ENCODE data around the gene FOSL2.
A peak's percentile ranks its signal among the peaks of the same experiment; 100 is the strongest.

FOSL2 gene

DNA sequence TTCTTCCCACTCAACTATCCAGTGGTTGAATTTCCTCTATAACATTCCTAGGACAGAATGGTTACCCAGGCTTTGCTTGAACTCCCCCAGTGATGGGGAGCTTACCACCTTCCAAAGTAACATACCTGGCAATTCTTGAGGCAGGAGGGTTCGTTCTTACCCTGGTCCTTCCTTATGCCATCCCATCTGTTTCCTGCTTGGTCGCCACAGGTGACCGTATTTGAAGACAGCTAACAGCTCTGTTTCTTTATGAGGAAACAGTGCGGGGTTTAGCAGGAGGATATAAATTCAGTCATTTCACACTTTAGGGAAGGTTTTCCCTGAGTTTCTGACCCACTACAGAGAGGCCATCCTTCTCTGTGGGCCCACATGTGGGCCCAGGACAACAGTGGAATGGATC, 42.6 kb downstream of the FOSL2 start:
- DNase-seq, result no peak

DNA sequence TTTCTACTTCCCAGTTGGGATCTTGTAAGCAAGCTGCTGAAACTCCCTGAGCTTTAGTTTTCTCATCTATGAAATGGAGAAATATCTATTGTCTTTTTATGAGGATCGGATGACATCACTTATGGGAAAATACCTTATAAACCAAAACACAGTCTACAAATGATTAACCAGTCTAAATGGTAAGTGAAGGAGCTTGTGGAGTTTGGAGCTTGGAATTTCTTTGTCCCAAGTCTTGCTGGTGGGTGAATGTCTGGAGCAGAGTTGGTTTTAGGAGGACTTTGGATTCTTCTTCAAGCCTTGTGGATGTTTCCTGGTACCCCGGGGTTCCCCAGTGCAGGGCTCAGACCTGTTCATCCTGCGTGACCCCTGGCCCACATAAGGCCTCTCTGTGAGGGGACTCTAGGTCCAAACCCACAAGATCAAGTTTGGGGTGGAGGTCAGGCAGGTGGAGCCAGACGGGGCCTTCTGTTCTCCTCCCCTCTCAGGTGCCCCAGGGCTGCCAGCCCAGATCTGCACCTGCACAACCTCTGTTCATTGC, 43.2 kb downstream of the FOSL2 start:
- no peak for DNase-seq

DNA sequence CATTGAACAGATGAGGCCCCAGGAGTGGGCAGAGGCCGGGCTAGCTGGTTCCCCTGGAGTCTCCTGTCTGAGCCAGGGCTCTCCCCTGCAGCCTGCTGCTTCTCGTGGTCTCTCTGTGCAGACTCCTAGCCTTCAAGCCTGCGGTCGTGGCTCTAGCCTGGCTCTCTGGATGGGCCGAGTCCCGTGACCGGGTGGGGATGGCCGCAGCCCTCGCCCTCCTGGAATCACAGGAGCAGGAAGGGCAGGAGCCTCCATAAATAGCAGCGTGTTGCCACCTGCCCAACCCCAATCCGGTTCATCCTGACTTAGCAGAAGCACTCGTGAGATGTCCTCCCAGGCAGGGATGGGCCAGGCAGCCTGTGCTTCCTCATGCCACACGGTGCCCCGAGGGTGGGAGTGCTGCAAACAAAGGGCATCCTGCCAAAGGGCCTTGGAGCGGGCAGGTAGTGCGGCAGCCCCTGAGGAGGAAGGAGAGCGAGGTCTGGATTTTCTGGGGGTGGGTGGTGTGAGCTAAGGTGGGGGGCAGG, 43.9 kb downstream of the FOSL2 start:
- DNase-seq, result no peak

DNA sequence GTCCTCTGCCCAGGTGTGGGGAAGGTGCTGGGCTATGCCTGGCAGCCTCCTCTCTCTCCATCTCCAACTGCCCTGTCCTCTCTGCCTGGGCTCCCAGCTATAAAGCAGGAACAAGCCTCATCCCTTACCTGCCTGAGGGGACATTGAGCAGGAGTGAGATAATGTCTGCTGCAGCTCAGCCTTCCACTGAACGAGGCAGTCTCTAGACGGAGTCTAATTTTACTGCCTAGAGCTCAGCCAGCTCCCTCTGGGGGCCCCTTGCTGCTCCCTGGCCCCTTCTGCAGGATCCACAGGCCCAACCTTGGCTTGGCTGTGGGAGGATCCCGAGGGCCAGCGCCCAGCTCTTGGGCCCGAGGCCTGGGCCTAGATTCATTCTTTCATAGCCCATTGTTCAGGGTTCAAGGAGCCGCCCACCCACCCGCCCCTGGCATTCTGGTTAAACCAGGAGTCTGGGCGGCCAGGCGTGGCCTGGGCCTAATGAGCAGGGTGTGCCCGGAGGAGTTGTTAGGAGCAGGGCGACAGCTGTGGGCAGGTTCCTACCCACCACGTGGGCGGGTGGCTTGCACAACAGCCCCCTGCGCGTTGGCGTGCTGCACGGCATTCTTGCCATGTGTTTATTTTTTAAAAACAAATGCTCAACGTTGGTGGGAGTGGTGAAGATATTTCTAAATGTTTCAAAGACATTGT, 44.6 kb downstream of the FOSL2 start:
- DNase-seq, result no peak

DNA sequence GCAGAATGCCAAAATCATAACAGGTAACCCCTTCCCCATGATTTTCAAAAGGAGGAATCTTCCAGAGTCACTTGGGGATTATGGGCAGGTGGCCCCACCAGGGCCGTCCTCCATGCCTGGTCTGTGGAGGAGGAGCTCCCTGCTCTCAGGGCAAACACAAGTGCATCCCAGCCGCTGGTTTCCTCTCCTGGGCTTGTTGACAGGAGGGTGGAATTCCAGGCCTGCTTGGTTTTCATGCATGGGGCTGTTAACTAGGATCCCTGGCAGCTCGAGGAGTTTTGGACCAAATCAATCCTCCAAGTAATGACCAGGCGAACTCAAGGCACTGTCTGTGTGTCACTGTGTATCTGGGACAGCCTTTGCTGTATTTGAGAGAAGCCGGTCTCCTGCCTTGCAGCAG, 45.3 kb downstream of the FOSL2 start:
- DNase-seq, result no peak

DNA sequence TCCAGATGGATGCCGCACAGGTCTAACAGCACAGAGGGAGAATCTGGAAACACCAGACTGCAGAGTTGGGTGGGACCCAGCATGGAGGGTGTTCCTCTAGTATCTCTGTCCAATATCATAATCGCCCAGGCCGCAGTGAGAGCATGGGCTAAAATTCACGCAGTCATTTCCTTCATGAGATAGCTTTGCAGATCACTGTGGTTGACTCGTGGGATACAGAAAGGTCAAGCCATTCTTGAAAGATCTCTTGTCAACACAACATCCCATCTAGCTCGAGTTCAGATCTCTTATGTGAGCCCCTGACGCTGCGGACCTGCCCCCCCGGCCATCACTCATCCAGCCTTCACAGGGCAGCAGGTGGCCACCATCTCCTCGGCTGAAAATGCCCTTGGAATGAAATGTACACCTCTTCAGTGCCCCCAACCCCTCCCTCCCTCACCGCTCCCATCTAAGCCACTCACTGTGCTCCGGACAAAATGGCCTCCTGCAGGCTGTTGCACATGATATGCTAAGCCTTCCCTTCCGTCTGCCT, 45.9 kb downstream of the FOSL2 start:
- DNase-seq, result no peak

DNA sequence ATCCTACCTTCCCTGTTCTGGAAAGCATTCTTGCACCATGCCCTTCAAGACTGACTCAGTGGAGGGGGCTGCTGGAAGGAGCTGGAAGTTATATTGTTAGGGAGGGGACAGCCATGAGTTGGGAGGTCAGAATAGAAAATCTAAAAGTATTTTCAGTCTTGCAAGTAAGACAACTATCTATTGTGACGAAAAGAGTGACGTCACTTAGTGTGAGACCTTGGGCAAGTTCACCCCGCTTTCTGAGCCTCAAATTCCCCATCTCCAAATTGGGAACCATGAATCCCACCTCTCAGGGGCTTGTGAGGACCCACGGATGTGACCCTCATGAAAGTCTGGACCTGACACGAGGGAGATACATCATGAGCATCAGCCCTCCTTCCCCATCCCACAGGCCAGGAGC, 46.5 kb downstream of the FOSL2 start:
- DNase-seq, result no peak

DNA sequence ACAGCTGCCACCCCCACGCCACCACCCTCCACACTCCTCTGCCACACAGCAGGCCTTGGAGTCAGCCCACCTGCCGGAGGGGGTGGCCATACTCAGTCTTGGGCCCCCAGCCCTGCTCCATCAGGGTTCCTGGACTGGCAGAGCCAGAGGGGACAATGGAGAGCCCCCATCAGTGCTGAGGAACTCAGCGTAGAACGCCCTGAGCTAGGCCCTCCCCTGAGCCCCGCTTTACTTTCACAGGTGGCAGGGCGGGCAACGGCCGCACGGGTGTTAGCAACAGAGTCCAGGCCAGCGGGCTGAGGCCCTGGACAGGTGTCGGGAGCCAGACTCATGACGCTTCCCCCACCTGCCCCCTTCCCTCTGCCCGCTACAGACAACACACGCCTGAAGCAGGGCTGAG, 47.1 kb downstream of the FOSL2 start:
- DNase-seq, result no peak

DNA sequence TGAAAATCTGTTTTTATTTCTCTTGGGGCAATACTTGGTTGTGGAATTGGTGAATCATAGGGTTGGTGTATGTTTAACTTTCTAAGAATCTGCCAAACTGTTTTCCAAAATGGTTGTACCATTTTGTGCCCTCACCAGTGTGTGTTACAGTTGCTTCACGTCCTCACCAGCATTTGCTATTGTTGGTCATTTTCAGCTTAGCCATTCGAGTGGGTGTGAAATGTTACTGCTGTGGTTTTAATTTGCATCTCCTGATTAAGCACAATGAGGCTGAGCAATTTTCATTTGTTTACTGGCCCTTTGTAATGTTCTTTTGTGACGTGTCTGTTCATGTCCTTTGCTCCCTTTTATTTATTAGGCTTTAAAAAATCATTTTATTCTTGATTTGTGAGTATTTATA, 49.7 kb downstream of the FOSL2 start:
- no peak for DNase-seq

DNA sequence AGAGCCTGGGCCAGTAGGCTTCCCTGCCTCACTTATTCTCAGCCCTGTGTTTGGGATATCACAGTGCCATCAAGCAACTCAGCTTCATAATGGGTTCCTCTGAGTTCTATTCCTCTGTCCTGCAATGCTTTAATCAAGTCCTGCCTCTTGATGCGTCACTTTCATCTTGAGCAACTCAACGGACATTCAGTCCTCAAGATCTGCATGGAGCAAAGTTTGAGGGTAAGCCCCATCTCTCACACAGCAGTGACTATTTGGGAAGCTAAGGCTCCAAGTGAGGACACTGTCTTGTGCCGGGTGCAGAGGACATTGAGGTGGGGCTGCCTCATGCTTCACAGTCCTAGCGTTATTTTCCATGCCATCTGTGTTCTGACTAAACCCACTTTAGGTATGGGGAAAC, 52.3 kb downstream of the FOSL2 start:
- DNase-seq, result no peak

DNA sequence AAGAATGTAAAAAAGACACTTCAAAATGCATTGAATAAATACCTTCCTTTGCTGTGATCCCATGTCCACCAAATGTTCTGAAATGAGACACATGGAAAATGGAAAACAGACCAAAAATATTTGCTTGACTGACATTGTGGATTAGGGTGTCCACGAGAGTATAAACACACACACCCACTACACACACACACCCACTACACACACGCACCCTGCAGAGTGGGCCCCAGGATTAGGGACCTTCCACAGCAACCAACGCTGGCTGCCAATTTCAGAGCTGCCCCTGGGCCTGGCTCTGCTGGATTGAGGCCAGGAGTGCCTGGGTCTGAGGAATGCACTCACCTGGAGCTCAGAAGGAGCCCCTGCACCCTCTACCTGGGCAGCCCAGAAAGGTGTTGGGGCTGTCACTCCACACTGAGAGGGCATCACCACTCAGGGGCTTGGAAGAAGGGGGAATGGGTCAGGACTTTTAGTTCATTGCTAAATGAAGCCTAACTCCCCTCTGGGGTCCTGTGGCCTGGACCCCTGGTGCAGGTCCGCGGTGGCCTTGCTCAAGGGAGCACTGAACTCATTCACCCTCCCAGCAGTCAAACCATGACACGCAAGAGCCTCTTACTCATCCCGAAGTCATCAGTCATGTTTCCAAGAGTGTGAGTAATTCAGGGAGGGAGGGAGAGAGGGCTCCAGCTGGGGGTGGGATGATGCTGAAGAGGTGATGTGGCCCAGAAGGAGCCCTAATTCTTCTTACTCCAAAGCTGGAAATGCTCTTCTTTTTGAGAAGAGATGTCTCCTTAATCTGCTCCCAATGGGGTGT, 53.0 kb downstream of the FOSL2 start:
- peak; percentile 80 for DNase-seq

DNA sequence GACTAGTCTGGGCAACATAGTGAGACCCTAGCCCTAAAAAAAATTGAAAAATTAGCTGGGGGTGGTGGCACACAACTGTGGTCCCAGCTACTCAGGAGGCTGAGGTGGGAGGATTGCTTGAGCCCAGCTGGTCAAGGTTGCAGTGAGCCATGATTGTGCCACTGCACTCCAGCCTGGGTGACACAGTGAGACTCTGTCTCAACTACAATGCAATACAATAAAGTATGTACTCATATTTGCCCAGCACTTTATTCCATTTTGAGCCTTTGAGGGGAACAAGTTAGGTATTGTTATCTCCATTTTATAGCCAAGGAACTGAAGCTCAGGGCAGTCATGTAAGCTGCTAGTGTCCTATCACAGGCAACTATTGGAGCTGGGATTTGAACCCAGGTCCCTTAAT, 53.9 kb downstream of the FOSL2 start:
- no peak for DNase-seq

DNA sequence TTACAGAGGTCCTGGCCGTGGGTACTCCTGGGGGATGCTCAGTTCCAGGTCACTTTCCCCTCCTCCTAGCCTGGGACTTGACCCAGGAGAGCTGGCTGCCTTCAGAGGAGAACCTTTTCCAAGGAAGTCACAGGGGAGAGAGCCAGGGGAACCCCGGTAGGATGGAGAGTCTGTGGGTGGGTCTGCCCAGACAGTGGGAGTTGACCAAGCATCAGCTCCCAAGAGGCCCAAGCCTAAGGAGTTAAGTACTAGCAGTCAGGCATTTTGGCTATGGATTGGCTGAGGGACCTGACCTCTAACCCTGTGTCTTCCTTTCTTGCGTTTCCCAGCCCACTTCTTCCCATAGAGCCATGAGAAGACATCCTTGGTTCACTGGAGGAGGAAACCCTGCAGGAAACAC, 54.4 kb downstream of the FOSL2 start:
- DNase-seq, result no peak

DNA sequence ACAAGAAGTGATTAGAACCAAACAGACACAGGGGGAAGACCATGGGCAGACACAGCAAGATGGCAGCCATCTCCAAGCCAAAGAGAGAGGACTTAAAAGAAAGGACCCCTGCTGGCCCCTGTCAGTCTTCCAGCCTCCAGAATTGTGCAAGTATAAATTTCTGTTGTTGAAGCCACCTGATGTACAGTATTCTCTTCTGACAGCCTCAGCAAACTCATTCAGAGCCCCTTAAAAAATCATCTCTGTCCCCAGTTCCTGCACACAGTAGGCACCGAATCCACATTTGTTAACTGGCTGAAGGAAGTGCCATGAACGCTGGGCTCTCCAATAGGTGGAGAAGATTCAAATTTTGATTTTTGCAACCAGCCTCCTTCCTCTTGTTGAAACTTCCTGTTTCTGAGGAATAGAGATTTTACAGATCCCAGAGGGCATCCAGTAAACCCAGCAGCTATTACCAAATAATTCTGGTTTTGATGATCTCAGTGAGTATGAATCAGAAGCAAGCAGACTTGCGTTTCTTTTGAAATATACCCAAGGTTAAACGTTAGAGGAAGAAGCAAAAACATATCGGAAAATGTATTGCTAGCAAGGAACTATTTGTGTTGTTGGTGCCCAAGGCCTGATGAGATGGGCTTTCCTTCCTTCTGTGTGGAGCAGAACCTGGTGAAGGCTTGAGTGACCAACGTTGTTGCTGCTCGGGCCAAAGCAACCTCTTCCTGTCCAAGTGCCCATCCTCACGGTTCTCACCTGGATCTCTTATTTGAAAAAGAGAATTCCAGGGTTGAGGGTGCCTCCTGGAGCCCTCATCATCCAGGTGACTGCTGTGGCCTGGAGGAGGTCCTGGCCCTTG, 55.5 kb downstream of the FOSL2 start:
- DNase-seq, result peak; percentile 61

DNA sequence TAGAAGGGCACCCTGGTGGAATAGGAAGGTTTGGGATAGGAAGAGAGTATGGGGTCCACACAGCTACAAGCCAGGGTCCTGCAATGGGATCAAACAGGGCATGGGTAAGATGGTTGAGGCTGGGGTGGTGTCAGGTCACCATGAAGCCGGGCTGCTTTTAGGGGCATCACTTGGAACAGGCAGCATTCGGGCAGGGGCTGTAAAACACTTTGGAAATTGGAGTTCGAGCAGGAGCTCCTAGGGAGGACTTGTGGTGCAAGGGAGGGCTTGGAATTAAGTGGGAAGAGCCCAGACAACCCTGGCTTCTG, 56.1 kb downstream of the FOSL2 start:
- DNase-seq, result no peak

DNA sequence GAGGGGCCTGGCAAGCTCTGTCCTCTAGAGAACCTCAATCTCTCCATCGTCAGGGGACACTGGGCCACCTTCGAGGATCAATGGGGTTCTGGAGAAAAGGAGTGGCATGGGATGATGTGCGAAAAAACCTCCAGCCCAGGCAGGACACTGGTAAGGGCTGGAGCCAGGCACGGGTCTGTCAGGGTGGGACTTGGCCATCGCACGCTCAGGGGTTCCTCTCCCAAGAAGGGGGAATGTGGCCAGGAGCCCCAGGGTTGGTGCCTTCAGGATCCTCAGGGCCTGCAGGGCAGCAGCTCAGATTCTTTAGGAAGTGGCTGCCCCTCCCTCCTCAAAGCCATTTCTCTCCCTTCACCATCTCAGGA, 56.4 kb downstream of the FOSL2 start:
- no peak for DNase-seq

DNA sequence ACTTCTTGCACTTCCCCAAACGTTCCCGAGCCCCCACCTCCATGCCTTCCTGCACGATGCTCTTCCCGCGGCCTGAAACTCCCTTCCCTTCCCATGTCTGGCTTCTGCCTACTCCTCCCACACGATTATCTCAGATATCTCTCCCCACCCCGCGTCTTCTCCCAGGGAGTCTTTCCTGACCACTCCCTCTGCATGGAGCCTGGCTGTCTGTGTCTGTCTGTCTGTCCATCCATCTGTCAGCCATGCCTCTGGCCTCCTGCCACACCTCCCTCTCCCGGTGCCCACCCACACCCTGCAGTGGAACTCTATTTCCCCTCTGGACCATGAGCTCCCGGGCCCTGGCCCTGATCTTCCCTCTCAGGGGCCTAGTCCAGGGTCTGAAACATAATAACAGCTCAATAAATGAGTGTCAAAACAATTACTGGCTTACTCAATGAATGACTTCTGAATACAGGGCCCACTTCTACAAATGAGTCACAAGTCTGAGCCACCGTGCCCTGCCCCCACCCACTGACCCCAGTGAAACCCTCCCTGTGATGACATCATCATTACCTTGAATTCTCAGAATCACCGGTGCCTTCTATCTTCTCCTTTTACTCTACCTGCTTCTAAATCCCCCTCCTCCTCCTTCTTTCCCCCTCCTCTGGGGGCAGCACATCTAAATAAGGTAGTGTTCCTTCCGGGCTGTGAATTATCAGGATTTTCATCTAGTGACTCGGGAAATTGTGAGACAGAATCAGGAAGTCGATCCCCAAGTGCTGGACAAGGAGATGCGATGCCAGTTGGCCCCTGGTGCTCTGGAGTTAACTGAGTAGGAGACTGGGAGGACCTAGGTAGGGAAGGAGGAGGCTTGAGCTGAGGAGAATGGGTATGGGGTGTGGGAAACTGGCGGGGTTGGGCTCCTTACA, 57.1 kb downstream of the FOSL2 start:
- peak; percentile 92 for DNase-seq

DNA sequence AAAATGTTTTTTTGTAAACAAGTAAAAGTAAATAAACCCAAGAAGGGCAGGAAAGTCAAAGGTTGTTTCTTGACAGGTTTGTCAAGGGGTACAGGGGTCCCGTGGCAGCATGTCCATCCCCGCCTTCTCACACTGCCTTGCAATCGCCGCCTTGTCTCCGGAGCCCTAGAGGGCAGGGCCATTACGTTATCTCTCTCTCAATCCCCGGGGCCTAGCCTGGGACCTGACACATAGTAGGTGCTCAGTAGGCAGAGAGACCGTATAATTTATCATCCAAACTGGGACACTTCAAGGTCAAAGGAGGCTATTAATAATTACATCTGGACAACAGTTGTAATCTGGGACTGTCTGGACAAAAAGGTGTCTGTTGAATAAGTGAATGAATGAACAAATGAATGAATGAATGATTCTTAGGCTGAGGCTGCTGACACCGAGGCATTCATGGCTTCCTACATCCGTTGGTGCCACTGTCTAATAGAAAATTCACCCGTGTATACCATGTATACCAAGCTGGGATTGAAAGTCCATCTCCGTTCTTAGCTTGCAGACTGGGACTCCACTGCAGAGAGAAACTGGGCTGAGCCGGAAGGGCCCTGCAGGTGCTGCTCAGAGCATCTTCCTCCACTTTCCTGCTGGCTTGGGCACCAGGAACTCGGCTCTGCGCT, 58.4 kb downstream of the FOSL2 start:
- DNase-seq, result no peak

DNA sequence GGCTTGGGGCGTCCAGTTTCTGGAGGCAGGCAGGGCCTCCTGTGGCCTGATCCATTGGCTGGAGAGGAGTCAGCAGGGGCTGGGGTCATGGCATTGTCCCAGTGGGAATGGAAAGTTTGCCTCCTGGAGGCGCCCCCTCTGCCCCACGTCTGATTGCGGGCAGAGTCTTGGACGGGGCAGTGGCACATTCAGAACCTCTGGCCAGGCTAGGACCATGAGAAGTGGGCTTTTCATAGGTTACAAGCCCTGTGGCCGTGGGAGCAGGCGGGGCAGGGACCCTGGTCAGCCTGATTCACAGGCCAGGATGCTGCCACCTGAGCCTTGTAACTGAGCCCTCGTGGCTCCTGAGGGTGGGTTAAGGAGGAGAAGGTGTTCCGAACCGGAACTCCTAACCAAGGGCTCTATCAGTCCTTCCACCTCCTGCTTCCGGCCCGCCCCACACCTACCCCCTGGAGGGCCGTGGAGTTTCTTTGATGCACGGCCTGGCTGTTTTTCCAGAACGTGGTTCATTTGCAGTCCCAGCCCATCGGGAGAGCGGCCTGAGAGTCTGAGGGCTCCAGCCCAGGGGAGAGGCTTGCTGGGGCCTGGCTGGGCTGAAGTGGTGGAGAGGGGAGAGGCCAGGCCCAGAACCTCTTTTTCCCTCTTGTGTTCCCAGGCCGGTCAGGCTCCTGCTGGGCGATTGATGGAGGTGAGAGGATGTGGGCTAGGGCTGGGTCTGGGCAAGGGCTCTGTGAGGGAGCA, 59.3 kb downstream of the FOSL2 start:
- no peak for DNase-seq

DNA sequence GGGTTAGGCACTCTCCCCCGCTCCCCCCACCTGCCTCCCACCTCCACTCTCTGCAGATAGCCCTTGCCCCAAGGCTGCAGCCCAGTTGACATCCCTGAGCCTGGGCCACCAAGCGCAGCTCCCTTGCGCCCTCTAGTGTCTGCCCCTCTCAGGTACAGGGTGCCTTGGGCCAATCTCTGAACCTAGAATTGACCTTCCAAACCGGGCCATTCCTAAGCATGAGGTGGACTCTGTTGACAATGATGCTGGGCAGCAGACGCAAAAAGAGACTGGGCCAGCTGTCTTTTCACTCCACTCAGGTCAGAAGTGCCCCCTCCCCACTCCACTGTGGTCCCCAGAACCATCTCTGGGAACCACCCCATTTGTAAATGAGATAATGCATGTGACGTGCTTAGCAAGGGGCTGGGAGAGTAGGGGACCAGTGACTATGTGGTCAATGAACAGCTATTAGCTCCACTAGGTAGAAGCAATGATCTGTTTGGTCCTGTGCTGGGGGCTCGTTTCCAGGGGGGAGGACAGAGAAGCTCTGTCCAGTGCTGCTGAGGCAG, 60.0 kb downstream of the FOSL2 start:
- peak; percentile 89 for DNase-seq

Data from activated CD4-positive, alpha-beta T cell treated with anti-CD3 and anti-CD28 coated beads, Interleukin-2, Interleukin-6, amounts not matched to agents 100 ng/mL and 50 ng/mL, durations not matched to agents 16 hours and 8 hours (primary cell).